Psoas muscle (tissue), 8 donors: ENCODE data around the gene TGFB3. TPM values are rescaled to one million over a fixed set of nuclear protein-coding genes. Genes with fewer than 3 reads are reported as not detected.
"Not testable (repeated sequence)": the region's sequence is repeated elsewhere in the genome, so short reads cannot be mapped to it uniquely, and the experiment has no call there.

Source experiments
- ATAC-seq, 4 donors: fragments of 200-7000 bp; cut with Tn5 transposase; one replicate each; pipeline ENCODE4 v1.9.1; 2020; ENCODE audit warnings: moderate library complexity in 3 of 4, mild to moderate bottlenecking in 2 of 4
- DNase-seq, 2 donors: peaks; one replicate each; pipeline ENCODE4 v3.0.0-alpha.2; 2020
- H3K27ac ChIP-seq: fragments of 200-600 bp; one replicate; pipeline ENCODE4 v1.8.0; 2022
- H3K27me3 ChIP-seq, 3 donors: fragments of 200-600 bp in 1 of 3; one replicate each; pipeline versions ENCODE4 v1.6.1 to v1.8.0; 2013 to 2022; ENCODE audit warnings: low read length in 2 of 3, mild to moderate bottlenecking in 2 of 3, moderate library complexity in 1 of 3; ENCODE audit not compliant: insufficient read depth in 3 of 3
- H3K36me3 ChIP-seq, 2 donors: fragments of 200-600 bp in 1 of 2; one replicate each; pipeline versions ENCODE4 v1.6.1 to v1.8.0; 2013 to 2022; ENCODE audit warnings: low read depth in 1 of 2, mild to moderate bottlenecking in 1 of 2, moderate library complexity in 1 of 2; ENCODE audit not compliant: insufficient read depth in 1 of 2
- H3K4me1 ChIP-seq: fragments of 200-600 bp; one replicate; pipeline ENCODE4 v1.8.0; 2022
- H3K4me3 ChIP-seq: fragments of 200-600 bp; one replicate; pipeline ENCODE4 v1.8.0; 2022; ENCODE audit warnings: mild to moderate bottlenecking
- H3K9me3 ChIP-seq: fragments of 200-600 bp; one replicate; pipeline ENCODE4 v1.8.0; 2022
- CTCF ChIP-seq: fragments of 200-600 bp; IDR thresholded peaks from one replicate; pipeline ENCODE4 v1.8.0; 2022; ENCODE audit warnings: antibody characterized with exemption
- WGBS, 3 donors: extraction: QIAGEN DNeasy Blood & Tissue Kit; methylation state at CpG; one replicate each; pipeline versions ENCODE4 v1.1.6 to v1.1.7; 2013; 5-methylcytosine and 5-hydroxymethylcytosine counted together
- intact Hi-C, 2 donors: fragments of 100-400 bp; cut with DNase I; formaldehyde crosslinking; loops; one replicate each; pipeline versions ENCODE4 v1.11.0 to v1.14.2; 2022
- polyA plus RNA-seq, 3 donors: library from polyadenylated mRNA; stranded (reverse); fragments of 200-250 nt; gene quantifications; one replicate each; pipeline ENCODE4 v1.2.3, GENCODE V29; 2013
- total RNA-seq, 4 donors: library from RNA; stranded (reverse); fragmentation: NEBNext Ultra II Directional in 2 of 4; extraction: Animal tissue kit (Norgen Biotek cat#: 25700) in 2 of 4; gene quantifications; one replicate each; pipeline versions ENCODE4 v1.2.1 to v1.2.4, GENCODE V29; 2021 to 2023
- donor health status: healthy with polysubstance abuse.
- donor health status: DM: no; HTN: no; CAD: no; lungs with moderate emphysema.
- donor health status: Bipolar disorder and iron deficiency.
- donor health status: healthy.
- donor health status: DM: yes; HTN: yes; CAD: no.
- donor health status: DM: no; HTN: no; CAD: no.
- donor health status: DM: no; HTN: no; CAD: no.
- donor health status: DM: yes; HTN: yes; CAD: no.

The TGFB3 gene
- total and polyA plus RNA-seq, 7 donors: 9.0 to 196 (median 62.7) TPM

GRCh38 chr14:76019676-76020075 is 37.9 kb upstream of the TGFB3 start:
- TF ChIP-seq CTCF: no peak
- intact Hi-C loops: no loop called here
- no peak for ATAC-seq
- Histone ChIP-seq H3K4me1 (no peaks in the 10 kb centered on the region), H3K36me3 (peaks cover 0 to 16% of the 10 kb centered on the region in 2 donors), H3K27me3 (no peaks in the 10 kb centered on the region), H3K27ac (no peak overlapping the region), H3K4me3 (no peak overlapping the region), H3K9me3 (peaks cover 14% of the 10 kb centered on the region)
- DNase-seq: no peak
- WGBS, 3 donors: 98 to 100% (median 99%) methylated on average over 2 of the region's 2 CpGs

- Histone ChIP-seq H3K36me3 (peaks cover 0 to under 1% of the 10 kb centered on the region in 2 donors), H3K4me1 (peaks cover 6% of the 10 kb centered on the region), H3K27ac (no peak overlapping the region), H3K4me3 (no peak overlapping the region), H3K9me3 (peaks cover 14% of the 10 kb centered on the region), H3K27me3 (no peaks in the 10 kb centered on the region)
- WGBS, 3 donors: 46 to 87% (median 86%) methylated on average over 1 of the region's 1 CpG
- no peak for TF ChIP-seq CTCF
- intact Hi-C loops: no loop called here
- ATAC-seq: no peak
- no peak for DNase-seq
Observed at GRCh38 chr14:76015668-76016067, 33.9 kb upstream of the TGFB3 start.

- 81 to 94% (median 83%) methylated on average over 1 of the region's 1 CpG for WGBS, 3 donors
- peaks cover 0 to 6% of the 10 kb centered on the region in 2 donors for H3K36me3 ChIP-seq
- H3K4me3 ChIP-seq: no peak overlapping the region
- H3K27me3 ChIP-seq: no peaks in the 10 kb centered on the region
- TF ChIP-seq CTCF: no peak
- DNase-seq (no peak), ATAC-seq (no peak)
- H3K27ac ChIP-seq: no peak overlapping the region
- H3K4me1 ChIP-seq: peaks cover 6% of the 10 kb centered on the region
- intact Hi-C loops: no loop called here
- peaks cover 14% of the 10 kb centered on the region for H3K9me3 ChIP-seq
Observed at GRCh38 chr14:76015191-76015590, 33.4 kb upstream of the TGFB3 start.

GRCh38 chr14:76012354-76012753 is 30.6 kb upstream of the TGFB3 start:
- no peak overlapping the region for H3K27ac ChIP-seq
- no peak overlapping the region for H3K4me3 ChIP-seq
- intact Hi-C loops: no loop called here
- DNase-seq: no peak
- no peak for TF ChIP-seq CTCF
- peaks cover 6% of the 10 kb centered on the region for H3K4me1 ChIP-seq
- ATAC-seq: peak in 3 of 4 donors; percentile 38 to 64 (median 58)
- H3K27me3 ChIP-seq: no peaks in the 10 kb centered on the region
- 49 to 72% (median 58%) methylated on average over 9 of the region's 9 CpGs for WGBS, 3 donors
- no peaks in the 10 kb centered on the region for H3K9me3 ChIP-seq
- H3K36me3 ChIP-seq: peaks cover 2 to 27% of the 10 kb centered on the region in 2 donors

GRCh38 chr14:76011930-76012329 is 30.1 kb upstream of the TGFB3 start:
- Histone ChIP-seq H3K4me1 (peaks cover 6% of the 10 kb centered on the region), H3K4me3 (no peak overlapping the region), H3K9me3 (no peaks in the 10 kb centered on the region), H3K36me3 (peaks cover 2 to 31% of the 10 kb centered on the region in 2 donors), H3K27ac (no peak overlapping the region), H3K27me3 (no peaks in the 10 kb centered on the region)
- no peak for DNase-seq
- ATAC-seq: no peak
- TF ChIP-seq CTCF: no peak
- intact Hi-C loops: no loop called here

GRCh38 chr14:76009627-76010026 is 27.8 kb upstream of the TGFB3 start:
- 93 to 100% (median 97%) methylated on average over 3 of the region's 3 CpGs for WGBS, 3 donors
- H3K4me1 ChIP-seq, H3K27me3 ChIP-seq, H3K27ac ChIP-seq, DNase-seq, H3K9me3 ChIP-seq, H3K4me3 ChIP-seq, ATAC-seq, intact Hi-C loops: not testable (repeated sequence)
- H3K36me3 ChIP-seq: peaks cover 4 to 50% of the 10 kb centered on the region in 2 donors
